NCI-H2227 (cell line): ENCODE measurements around the gene RGS17.
"Not testable (repeated sequence)": the region's sequence is repeated elsewhere in the genome, so short reads cannot be mapped to it uniquely, and the experiment has no call there.

Source experiments
- DNase-seq: peaks from one replicate; lab custom pipeline; 2025; ENCODE audit not compliant: unreplicated experiment; lab: John Stamatoyannopoulos, UW

RGS17 gene, protein sequence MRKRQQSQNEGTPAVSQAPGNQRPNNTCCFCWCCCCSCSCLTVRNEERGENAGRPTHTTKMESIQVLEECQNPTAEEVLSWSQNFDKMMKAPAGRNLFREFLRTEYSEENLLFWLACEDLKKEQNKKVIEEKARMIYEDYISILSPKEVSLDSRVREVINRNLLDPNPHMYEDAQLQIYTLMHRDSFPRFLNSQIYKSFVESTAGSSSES

DNA sequence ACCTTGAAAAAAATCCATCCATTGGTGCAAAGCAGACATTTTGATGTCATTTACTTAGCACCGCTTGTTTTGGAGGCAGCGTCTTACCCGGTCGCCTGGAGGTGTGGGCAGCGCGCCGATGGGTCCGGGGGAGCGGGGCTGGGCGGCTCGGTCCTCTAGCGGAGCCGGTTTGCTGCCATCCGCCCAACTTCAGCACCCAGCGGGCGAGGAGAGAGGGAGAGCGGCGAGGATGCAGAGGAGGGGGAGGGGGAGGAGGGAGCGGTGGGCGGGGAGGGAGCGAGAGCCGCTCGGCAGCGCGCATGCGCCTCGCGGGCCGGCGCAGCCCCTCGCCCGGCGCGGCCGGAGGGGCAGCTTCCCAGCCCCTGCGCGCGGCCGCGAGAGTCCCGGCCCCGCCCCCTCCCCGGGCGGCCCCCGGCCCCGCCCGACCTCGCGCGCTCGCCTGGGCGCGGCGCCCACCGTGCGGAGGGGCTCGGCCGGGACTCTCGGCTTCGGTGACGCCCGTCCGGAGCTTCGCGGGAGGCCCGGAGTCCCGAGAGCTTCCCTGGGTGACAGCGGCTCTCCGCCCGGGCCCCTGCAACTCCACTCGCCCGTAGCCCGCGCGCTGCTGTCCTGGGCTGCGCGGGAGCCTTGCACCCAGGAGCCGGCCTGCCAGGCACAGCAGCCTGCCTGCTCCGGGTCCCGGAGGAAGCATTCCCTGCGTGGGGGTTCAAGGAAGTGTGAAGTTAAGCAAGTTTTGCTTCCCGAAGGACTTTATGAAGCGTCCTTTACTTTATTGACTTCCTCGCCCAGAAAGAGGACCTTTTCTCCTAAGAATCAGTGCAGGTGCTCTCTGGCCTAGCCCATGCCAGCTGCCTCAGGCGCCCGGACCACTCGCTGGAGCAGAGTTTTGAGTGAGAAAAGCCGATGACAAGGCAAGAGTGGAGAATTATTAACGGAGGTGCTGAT lies at the start of gene RGS17:
Gene RGS17 (minus strand): TSS at position 246 of the 945 bp plus-strand sequence. CDS start 87,264 bp downstream, outside the sequence.
- DNase-seq, result peak; percentile 77

DNA sequence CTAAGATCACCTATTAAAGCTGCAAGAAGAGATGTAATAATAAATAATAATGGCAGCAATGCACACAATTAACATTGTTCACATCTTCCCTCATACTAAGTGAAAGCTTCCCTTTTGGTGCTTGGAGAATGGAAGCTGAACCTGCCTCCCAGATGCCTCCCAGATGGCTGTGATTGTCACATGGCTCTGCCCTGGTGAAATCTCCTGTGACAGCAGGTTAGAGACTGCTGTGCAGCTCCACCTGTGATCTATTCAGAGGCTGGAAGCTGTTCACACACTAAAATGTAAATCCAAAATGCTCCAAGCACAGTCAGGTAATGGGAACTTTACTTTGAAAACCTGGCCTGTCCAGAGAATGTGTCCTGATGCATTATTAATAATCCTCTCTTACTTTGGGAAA lies 41.7 kb upstream of the RGS17 start:
- DNase-seq, result no peak

DNA sequence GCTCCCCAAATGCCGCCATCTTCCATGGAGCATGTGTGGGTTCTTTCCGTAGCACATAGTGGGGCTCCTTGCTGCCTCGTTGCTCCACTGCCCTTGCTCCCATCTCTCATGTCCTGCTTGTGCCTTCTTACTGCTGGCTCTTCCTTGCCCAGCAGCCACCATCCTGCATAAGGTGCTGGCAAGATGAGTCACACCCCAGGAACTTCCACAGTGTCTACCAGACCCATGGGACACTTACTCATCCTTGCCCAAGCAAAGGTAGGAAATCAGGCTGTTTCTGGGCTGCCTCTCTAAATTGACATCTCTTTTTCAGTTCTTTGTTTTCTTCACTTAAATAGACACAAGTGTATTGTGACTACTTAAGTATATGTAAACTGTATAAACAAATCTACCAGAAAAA lies 39.4 kb upstream of the RGS17 start:
- no peak for DNase-seq

DNA sequence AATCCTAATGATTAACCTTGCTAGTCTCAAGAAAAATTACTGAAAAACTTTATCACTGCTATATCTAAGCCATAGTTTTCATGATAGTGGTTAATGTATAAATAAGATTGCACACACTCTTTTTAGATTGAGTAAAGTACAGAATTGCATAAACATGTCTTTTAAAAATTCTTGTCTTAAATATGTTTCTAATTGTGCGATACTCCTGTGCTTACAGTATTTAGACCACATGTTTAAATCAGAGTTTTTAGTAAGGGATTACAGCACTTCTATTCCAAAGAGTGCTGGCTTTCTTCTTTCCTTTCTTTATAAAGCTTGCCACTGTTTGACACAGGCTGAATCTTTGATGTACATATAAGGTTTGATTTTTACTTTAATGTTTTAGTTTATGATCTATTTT lies 36.8 kb upstream of the RGS17 start:
- DNase-seq, result no peak

DNA sequence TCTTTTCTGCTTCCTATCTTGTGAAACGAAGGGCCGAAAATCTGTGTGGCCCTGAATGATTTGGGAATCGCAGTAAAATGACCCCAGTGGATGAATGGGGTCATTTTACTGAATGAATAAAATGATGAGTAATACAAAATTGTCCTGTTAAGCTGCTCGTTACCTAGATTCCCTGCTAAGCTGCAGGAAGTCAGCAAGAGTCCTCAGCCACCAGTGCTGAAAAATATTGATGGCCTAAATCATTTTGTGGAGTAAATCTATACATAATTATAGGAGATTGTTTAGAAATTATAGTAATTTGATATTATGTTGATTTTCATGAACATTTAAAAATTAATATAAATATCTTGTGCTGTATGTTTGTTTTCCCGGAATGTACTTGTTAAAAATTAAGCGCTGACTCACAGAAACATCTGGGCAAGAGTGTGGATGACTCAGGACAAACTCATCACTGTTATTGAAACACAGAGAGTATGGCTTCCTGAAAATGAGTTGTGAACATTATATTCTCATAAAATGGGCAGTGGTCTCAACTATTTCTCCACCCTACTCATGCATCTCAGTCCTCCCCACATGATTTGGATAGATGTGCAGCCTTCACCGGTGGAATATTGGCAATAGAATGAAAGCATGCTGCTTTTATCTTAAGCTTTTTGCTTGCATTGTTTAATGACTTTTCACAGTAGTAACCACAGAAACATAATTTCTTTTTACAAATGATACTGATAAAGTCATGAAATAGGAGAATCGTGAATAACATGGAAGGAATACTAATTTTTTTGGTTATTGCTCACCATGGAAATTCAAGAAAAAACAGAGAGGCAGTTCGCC lies 36.2 kb upstream of the RGS17 start:
- no peak for DNase-seq

DNA sequence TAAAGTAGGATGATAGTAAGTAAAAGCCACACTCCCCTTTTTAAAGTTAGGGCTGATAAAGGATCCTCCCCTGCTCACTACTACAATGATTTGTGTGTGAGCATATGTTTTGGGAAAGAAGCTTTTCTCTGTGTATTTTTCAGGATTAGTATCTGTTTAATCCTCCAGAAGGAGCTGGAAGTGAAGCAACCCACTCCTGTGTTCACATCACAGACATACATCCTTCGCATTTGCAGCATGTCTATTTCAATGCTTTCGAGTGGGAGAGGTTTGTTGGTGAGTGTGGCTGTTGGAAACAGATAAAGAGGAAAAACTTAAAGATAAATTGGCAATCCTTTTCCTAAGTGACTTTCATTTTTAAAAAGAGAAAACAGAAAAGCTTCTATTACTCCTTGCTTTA lies 31.6 kb upstream of the RGS17 start:
- no peak for DNase-seq

DNA sequence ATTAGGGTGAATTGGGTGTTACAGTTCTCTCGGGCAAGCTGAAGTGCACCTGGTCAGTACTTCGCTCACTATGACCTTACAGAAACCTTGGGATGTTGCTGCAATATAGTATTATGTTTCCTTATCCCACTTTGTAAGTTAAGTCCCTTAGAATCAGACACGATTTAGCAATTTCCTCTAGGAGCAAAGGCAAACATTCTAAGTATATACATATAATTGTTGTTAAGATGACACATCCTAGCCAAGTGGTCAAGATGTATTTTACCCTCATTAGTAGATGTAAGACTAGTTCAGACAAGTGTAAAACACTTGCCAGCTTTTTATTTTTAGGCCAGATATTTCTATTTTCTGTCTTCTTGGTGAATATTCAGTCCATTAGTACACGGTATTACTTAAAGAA lies 31.1 kb upstream of the RGS17 start:
- DNase-seq, result no peak

DNA sequence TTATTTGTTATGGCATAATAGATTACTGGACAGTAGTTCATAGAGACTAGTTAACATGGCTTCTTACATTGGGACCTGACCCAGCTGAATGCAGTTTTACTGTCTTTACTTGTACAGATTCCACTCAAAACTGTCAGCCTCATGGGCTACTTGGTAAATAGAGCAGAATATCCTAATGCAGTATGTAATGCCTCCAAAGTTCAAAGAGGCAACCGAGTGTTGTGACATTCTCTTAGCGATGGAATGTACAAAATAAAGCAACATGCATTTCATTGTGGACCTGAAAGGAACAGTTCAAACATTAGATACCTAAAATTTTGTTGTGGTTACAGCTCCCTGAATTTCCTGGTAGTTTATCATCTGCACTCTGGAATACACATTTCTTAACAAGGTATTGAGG lies 29.1 kb upstream of the RGS17 start:
- DNase-seq, result no peak

DNA sequence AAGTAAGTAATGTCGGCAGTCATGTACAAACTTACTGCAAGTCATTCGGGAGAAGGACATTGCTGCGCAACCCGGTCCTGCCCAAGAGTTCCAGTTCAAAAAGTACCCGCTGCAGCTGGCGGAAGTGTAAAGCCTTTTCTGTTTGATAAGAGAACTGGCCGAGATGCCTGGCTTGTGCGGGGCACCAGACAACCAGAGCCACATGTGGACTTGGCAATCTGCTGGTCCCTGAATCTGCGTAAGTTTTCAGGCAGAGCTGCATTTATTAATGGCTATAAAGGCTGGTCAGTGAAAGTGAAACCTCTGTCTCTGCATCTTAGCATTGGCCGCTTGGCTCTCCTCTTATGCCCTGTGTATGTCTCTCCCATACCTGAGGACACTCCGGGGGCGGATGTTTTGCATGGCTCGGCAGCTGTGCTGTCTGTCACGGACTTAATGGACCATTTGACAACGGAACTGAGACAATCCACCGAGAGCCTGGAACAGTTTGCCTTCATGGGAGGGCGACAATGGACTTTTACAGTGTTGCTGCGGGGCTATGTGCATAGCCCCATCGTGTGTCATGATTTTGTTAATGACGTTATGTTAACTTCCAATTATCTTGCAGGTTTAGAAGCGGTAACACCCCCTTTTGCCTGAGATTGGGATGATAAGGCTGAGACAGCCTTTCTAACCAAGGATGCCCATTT lies 19.8 kb upstream of the RGS17 start:
- DNase-seq, result peak; percentile 6

DNA sequence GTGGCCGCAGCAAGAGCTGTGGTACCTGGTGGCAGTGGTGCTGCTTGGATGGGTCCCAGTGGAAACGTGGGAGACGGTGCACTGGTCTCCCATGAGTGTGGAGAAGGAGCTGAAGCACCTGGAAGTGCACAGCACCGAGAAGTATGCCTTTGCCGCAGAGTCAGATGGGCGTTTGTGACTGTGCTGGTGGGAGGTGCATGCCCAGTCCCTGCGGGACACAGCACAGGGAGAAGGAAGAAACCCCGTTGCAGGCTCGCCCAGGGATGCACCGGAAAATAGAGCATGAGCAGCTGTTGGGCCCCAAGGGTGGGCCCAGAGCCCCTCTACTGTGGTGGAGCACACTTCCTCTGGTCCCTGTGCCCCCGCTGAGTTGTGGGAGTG lies 19.3 kb upstream of the RGS17 start:
- DNase-seq, result no peak

DNA sequence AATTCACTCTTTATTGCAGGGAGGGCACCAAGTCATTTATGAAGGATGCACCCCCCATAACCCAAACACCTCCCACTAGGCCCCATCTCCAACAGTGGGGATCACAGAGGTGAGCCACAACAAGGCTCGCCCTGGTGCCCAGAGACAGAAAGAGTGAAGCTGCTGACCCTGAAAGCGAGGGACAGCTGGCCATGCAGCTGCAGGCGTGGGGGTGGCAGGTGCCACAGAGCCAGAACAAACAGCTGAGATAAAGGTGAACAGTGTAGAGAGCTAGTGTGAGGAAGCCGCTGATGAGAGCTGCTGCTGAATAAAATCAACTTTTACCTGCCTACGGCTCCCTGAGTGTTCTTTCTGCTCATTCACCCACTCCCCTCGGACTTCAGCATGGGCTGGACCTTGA lies 18.8 kb upstream of the RGS17 start:
- DNase-seq, result no peak

DNA sequence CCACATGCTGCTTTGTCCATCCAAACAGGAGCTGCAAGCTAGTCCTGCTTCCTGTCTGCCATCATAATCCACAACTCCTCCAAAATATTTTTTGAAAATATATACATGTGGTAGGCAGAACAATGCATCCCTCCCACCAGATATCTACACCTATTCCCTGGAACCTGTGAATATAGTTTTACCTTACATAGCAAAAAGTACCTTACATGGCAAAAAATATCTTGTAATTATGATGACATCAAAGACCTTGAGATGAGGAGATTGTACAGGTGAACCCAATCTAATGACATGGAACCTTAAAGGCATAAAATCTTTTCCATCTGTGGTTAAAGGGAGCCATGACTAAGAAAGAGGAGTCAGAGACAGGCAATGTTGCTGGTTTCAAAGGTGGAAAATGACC lies 15.3 kb upstream of the RGS17 start:
- DNase-seq, result no peak

DNA sequence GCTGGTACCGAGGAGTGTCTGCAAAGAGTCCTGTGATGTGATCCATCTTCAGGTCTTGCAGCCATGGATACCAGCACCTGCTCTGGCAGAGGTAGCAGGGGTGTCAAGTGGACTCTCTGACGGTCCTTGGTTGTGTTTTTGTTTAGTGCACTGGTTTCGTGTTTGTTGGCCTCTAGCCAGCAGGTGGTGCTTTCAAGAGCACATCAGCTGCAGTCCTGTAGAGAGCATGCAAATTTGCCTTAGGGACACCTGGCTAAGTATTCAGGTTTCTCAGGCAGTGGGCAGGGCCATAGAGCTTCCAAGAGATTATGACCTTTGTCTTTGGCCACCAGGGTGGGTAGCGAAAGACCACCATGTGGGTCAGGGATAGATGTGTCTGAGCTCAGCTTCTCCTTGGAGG lies 14.5 kb upstream of the RGS17 start:
- no peak for DNase-seq

DNA sequence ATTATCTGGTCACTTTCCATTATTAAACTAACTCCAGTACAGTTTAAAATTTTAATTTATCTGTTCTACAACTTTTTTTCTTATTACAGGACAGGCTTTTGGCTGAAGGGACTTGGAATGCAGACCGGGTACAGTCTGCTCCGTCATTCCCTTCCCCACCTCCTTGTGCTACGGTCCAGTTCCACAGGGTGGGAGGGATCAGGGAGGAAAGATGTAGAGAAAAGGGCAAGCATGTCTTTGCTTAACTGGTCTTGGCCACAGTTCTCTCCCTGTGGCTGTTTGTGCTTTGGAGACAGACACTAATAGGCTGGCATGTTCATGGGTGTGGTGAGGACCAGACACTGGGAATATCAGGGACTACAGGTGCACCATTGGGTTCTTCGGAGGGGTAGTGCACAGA lies 12.1 kb upstream of the RGS17 start:
- no peak for DNase-seq

DNA sequence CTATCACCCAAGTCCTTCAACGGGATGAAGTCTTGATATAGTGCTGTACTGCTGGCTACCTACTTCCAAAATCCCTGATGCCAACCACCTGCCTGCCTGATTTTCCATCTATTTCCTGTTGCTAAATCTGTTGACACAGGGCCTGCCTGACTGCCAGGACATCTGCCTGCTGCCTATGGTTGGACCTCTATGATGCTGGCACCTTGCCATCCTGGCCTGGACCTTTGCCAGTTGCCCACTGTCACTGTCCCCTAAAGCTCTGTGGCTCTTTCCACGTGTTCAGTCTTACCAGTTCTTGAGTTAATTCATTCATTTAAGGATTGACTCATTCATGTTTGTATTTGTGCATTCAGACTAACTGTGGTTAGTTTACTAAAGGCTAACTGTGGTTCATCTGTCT lies 9.2 kb upstream of the RGS17 start:
- no peak for DNase-seq

DNA sequence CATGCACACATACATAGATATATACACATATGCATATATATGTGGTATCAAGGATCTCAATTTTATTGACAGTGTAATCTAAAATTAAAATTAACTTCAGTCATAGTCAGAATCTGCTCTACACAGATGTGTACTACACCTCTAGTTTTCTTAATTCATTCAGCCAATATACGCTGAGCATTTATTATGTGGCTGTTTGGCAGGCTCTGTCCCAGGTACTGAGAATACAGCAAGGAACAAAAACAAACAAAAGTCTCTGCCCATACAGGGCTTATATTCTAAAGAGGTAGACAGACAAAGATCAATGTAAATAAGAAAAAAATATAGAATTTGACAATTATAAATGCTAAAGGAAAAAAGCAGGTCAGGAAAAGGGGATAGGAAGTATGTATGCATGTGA lies 7.8 kb upstream of the RGS17 start:
- no peak for DNase-seq

DNA sequence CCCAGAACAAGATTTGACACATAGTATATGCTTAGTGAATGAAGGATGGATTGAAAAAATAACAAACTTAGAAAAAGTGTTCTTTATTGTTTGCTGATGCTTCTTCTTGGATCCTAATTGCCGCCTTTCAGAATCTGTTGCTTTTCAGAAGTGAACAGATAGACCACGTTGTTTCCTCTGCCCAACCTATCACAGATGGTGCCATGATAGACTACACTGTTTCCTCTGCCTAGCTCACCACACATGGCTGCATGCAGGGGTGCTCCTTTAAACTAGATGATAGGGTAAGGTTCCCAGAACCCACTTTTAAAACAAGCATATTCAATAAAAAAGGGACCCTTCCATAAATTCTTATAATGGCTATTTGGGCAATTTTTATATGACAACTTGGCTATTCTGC lies 4.6 kb upstream of the RGS17 start:
- no peak for DNase-seq

DNA sequence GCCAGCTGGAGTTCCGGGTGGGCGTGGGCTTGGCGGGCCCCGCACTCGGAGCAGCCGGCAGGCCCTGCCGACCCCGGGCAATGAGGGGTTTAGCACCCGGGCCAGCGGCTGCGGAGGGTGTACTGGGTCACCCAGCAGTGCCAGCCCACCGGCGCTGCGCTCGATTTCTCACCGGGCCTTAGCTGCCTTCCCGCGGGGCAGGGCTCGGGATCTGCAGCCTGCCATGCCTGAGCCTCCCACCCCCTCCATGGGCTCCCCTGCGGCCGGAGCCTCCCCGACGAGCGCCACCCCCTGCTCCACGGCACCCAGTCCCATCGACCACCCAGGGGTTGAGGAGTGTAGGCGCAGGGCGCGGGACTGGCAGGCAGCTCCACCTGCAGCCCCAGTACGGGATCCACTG lies 2.6 kb upstream of the RGS17 start:
- DNase-seq, result not testable (repeated sequence)

DNA sequence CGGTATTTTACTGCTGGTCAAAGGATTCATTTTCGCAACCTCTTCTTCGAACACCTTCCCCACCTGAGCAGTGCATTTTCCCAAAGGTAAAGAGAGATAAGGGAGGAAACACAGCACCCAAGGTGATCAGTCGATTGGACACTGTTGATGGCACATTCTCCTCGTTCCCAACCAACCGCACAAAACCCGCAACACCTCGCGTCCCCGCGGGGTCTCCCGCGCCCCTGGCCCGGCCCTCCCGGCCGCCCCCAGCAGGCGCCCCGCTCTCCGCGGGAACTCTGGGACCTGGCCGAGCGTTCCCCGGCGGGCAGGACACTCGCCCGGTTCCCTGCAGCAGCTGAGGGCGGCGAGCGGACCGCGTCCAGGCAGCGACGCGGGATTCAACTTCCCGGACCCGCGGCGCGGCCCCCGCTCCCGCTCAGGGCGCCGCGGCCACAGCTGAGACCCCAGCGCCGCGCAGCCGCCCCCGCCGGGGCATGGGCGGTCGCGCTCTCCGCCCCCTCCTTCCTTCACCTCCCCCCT lies 506 bp downstream of the RGS17 start:
- DNase-seq, result peak; percentile 76

DNA sequence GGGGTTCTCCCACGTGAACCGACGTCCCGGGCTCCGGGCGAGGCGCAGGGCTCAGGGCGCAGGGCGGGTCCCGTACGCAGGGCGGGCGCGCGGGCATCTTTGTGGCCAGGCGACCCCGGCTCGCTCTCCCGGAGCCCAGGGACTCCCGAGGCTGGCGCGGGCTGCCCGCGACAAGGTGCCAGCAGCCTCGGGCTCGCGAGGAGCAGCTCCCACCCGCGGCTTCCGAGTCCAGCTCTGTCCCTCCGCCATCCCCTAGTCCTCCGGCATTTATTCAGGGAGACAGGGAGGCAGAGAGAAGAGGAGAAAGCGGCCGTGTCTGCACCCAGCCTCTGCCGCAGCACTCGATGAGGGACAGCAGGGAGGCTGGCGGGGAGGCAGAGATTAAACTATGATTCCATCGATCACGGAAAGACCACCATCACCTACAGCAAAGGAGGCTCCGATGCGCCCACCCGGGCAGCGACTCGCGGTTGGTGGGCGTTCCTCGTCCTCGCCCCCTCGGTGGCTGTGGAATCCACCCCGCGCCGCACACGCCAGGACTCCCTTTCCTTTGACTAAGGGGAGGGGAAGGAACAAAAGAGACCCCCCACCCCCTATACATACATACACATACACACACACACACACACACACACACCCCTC lies 1.1 kb downstream of the RGS17 start:
- peak; percentile 38 for DNase-seq
